Endothelial cell of umbilical vein (primary cell): ENCODE data around the gene STARD6. TPM values are rescaled to one million over a fixed set of nuclear protein-coding genes. Genes with fewer than 3 reads are reported as not detected.

Experiments used
- BruUV-seq: library from RNA; stranded (reverse); fragments of 400-500 nt; replicated peaks from 2 replicates; lab custom pipeline; 2021; lab: Mats Ljungman, UMichigan
- CTCF ChIA-PET: fragments of 300-600, 350-600 bp; sonication (Branson Sonifier 250); formaldehyde crosslinking; loops from one replicate; lab custom pipeline; 2021; ENCODE audit warnings: antibody characterized with exemption, inconsistent platforms; lab: Charles Lee
- POLR2A ChIA-PET: fragments of 300-600, 350-600 bp; sonication (Branson Sonifier 250); formaldehyde crosslinking; loops from one replicate; lab custom pipeline; 2021; ENCODE audit warnings: antibody characterized with exemption, inconsistent platforms; lab: Charles Lee
- DNase-seq: peaks from one replicate; pipeline ENCODE4 v3.0.0-alpha.2; 2011; ENCODE audit warnings: low read depth, low spot score
- FAIRE-seq: peaks from 2 replicates; lab custom pipeline; 2011; peaks lifted over from hg19 to GRCh38; lab: Jason Lieb, UNC
- H2AFZ ChIP-seq: 2 replicates; pipeline ENCODE4 v1.6.0; 2012; ENCODE audit warnings: low read depth, low read length, control low read depth, inconsistent platforms
- H3K27ac ChIP-seq: 2 replicates; pipeline ENCODE4 v1.5.1; 2011; ENCODE audit warnings: low read depth, mild to moderate bottlenecking, control low read depth, low read length, moderate library complexity; ENCODE audit not compliant: insufficient read depth
- H3K27me3 ChIP-seq, 2 experiments: 2 replicates each; pipeline versions ENCODE4 v1.6.0 to v1.6.1; 2011; ENCODE audit warnings: low read length in 2 of 2, mixed read lengths in 1 of 2; ENCODE audit not compliant: control insufficient read depth in 2 of 2, insufficient read depth in 2 of 2
- H3K36me3 ChIP-seq, 2 experiments: 2 replicates in 1 of 2; 3 replicates in 1 of 2; pipeline ENCODE4 v1.5.1; 2011; ENCODE audit warnings: low read length in 2 of 2, mild to moderate bottlenecking in 1 of 2, moderate library complexity in 1 of 2; ENCODE audit not compliant: control insufficient read depth in 2 of 2, insufficient read depth in 2 of 2; ENCODE audit errors: extremely low read depth in 1 of 2
- H3K4me1 ChIP-seq: 3 replicates; pipeline ENCODE4 v1.5.1; 2011; ENCODE audit warnings: mild to moderate bottlenecking, low read length; ENCODE audit not compliant: control insufficient read depth, insufficient read depth; ENCODE audit errors: extremely low read depth
- H3K4me2 ChIP-seq: 2 replicates; pipeline ENCODE4 v1.6.1; 2011; ENCODE audit warnings: low read length, control low read depth, mixed read lengths; ENCODE audit not compliant: insufficient read depth
- H3K4me3 ChIP-seq, 3 experiments: fragments of 200-600 bp in 1 of 3; sonication (generic), shearing (Covaris generic) in 1 of 3; replicated peaks in 1 of 3; 2 replicates each; pipeline ENCODE4 v1.5.1; 2011 to 2016; ENCODE audit warnings: control low read depth in 3 of 3, low read length in 3 of 3, mild to moderate bottlenecking in 2 of 3, inconsistent platforms in 1 of 3, low read depth in 1 of 3, moderate library complexity in 1 of 3; ENCODE audit not compliant: insufficient read depth in 1 of 3
- H3K79me2 ChIP-seq: 2 replicates; pipeline ENCODE4 v1.6.0; 2012; ENCODE audit warnings: low read length, inconsistent platforms; ENCODE audit not compliant: control insufficient read depth, insufficient read depth
- H3K9ac ChIP-seq: replicated peaks from 2 replicates; pipeline ENCODE3; 2011; ENCODE audit warnings: low read length, control low read depth; ENCODE audit not compliant: insufficient read depth; ENCODE audit errors: extremely low read depth
- H3K9me1 ChIP-seq: replicated peaks from 3 replicates; pipeline ENCODE4 v1.6.0; 2011; ENCODE audit warnings: mild to moderate bottlenecking, low read length; ENCODE audit not compliant: control insufficient read depth, insufficient read depth; ENCODE audit errors: extremely low read depth
- H3K9me3 ChIP-seq: replicated peaks from 2 replicates; pipeline ENCODE4 v1.5.1; 2012; ENCODE audit warnings: low read length, inconsistent platforms; ENCODE audit not compliant: control insufficient read depth, insufficient read depth
- H4K20me1 ChIP-seq: replicated peaks from 2 replicates; pipeline ENCODE3; 2011; ENCODE audit warnings: mild to moderate bottlenecking, low read length; ENCODE audit not compliant: control insufficient read depth, insufficient read depth; ENCODE audit errors: extremely low read depth
- CTCF ChIP-seq, 2 donors: IDR thresholded peaks; 1 replicate in 1 of 2; 2 replicates in 1 of 2; pipeline ENCODE4 v1.5.1; 2011; ENCODE audit warnings: low read length in 2 of 2, mild to moderate bottlenecking in 2 of 2, moderate library complexity in 2 of 2, control low read depth in 1 of 2, inconsistent platforms in 1 of 2, low read depth in 1 of 2; ENCODE audit not compliant: insufficient read depth in 1 of 2; ENCODE audit errors: extremely low read depth in 1 of 2
- EZH2 ChIP-seq: IDR thresholded peaks from 2 replicates; pipeline ENCODE4 v1.6.1; 2012; ENCODE audit warnings: borderline replicate concordance, low read depth, mild to moderate bottlenecking, moderate library complexity, low read length, inconsistent platforms; ENCODE audit not compliant: severe bottlenecking
- FOS ChIP-seq: IDR thresholded peaks from 2 replicates; pipeline ENCODE4 v1.6.1; 2011; ENCODE audit warnings: mild to moderate bottlenecking, low read length, moderate library complexity, borderline replicate concordance; ENCODE audit not compliant: insufficient read depth
- GATA2 ChIP-seq: IDR thresholded peaks from 2 replicates; pipeline ENCODE4 v1.7.0; 2011; ENCODE audit warnings: low read depth, mild to moderate bottlenecking, moderate library complexity, mixed read lengths, low read length; ENCODE audit not compliant: insufficient read length, insufficient read depth
- JUN ChIP-seq: IDR thresholded peaks from 2 replicates; pipeline ENCODE4 v1.6.1; 2011; ENCODE audit warnings: borderline replicate concordance, low read depth; ENCODE audit not compliant: insufficient read length, insufficient read depth
- MAX ChIP-seq: IDR thresholded peaks from 2 replicates; pipeline ENCODE4 v1.6.1; 2011; ENCODE audit not compliant: insufficient read depth, insufficient read length
- MYC ChIP-seq: IDR thresholded peaks from one replicate; pipeline ENCODE4 v1.6.1; 2011; ENCODE audit warnings: mild to moderate bottlenecking, low read depth, low read length
- POLR2A ChIP-seq: IDR thresholded peaks from 2 replicates; pipeline ENCODE4 v1.6.1; 2012; ENCODE audit warnings: low read depth, mild to moderate bottlenecking, control low read depth, low read length
- POLR2AphosphoS5 ChIP-seq: IDR thresholded peaks from 2 replicates; pipeline ENCODE4 v1.6.1; 2012; ENCODE audit warnings: low read depth, mild to moderate bottlenecking, control low read depth, low read length, moderate library complexity; ENCODE audit not compliant: insufficient read depth
- dilution Hi-C: fragments of 300-500 bp; cut with MboI; formaldehyde crosslinking; loops from one replicate; pipeline ENCODE4 v1.15.0; 2019; ENCODE audit warnings: low sequenced_read_pairs; ENCODE audit not compliant: extremely low pct_ligation_motif_present
- intact Hi-C: fragments of 100-400 bp; cut with micrococcal nuclease; formaldehyde crosslinking; loops from one replicate; pipeline ENCODE4 v1.10.0; 2022
- polyA plus RNA-seq, 4 experiments: library from polyadenylated mRNA; depleted of rRNA in 3 of 4; stranded (reverse) in 3 of 4; unstranded in 1 of 4; fragments of >200 nt; gene quantifications; 2 replicates each; pipeline versions ENCODE4 v1.2.1 to v1.2.3, GENCODE V29; 2011 to 2012; ENCODE audit warnings: missing spikeins in 1 of 4
- total RNA-seq: library from RNA; stranded (reverse); gene quantifications from 2 replicates; pipeline ENCODE4 v1.2.3, GENCODE V29; 2021

STARD6 gene
- total and polyA plus RNA-seq, 2 donors (not counting 3 experiments of a cell fraction or from before 2014, with no cell fraction given): not detected

GRCh38 chr18:54382076-54382475 lies 24.4 kb upstream of the STARD6 start:
- Histone ChIP-seq H3K27ac (no peak overlapping the region), H3K36me3 (peaks cover 0 to 7% of the 10 kb centered on the region in 2 experiments), H3K9me1 (no peaks in the 10 kb centered on the region), H3K4me1 (no peaks in the 10 kb centered on the region), H3K9ac (no peak overlapping the region), H3K4me2 (no peak overlapping the region), H2AFZ (no peak overlapping the region), H3K9me3 (no peaks in the 10 kb centered on the region), H4K20me1 (no peaks in the 10 kb centered on the region), H3K4me3 (no peak overlapping the region), H3K27me3 (no peaks in the 10 kb centered on the region), H3K79me2 (no peaks in the 10 kb centered on the region)
- DNase-seq: no peak
- TF ChIP-seq GATA2 (no peak), MAX (no peak), MYC (no peak), POLR2A (no peak), CTCF (IDR thresholded peaks at IDR 0.05; ENCODE audit: extremely low read depth in 1 of 2, insufficient read depth in 1 of 2, low read depth in 1 of 2, low read length in 2 of 2) (no peak), POLR2AphosphoS5 (no peak)
- no TSS peak for BruUV-seq
- ChIA-PET CTCF (interaction anchor here (2.5 kb wide), 1 partner anchor 10 kb away, joined by 11 read pairs; no protein-coding TSS in a partner anchor), POLR2A (no interaction called here)
- intact Hi-C loops: no loop called here
- no peak for FAIRE-seq
- dilution Hi-C loops: no loop called here

GRCh38 chr18:54381640-54382039 lies 24.0 kb upstream of the STARD6 start:
- no peak for TF ChIP-seq POLR2AphosphoS5
- TF ChIP-seq MAX: no peak
- TF ChIP-seq POLR2A: no peak
- TF ChIP-seq GATA2: no peak
- no peak for TF ChIP-seq CTCF (IDR thresholded peaks at IDR 0.05; ENCODE audit: extremely low read depth in 1 of 2, insufficient read depth in 1 of 2, low read depth in 1 of 2, low read length in 2 of 2)
- no peak for TF ChIP-seq EZH2
- TF ChIP-seq FOS: no peak
- TF ChIP-seq JUN: no peak
- TF ChIP-seq MYC: no peak
- no peaks in the 10 kb centered on the region for H3K27me3 ChIP-seq
- no peaks in the 10 kb centered on the region for H3K9me3 ChIP-seq
- no peak overlapping the region for H3K9ac ChIP-seq
- no peak overlapping the region for H3K27ac ChIP-seq
- no peaks in the 10 kb centered on the region for H3K4me1 ChIP-seq
- no peak for FAIRE-seq
- no peak for DNase-seq
- H3K4me2 ChIP-seq: no peak overlapping the region
- dilution Hi-C loops (no loop called here), intact Hi-C loops (no loop called here)
- H3K36me3 ChIP-seq: peaks cover 0 to 7% of the 10 kb centered on the region in 2 experiments
- H4K20me1 ChIP-seq: no peaks in the 10 kb centered on the region
- H3K9me1 ChIP-seq: no peaks in the 10 kb centered on the region
- H3K79me2 ChIP-seq: no peaks in the 10 kb centered on the region
- no peak overlapping the region for H3K4me3 ChIP-seq
- POLR2A ChIA-PET: no interaction called here
- CTCF ChIA-PET: interaction anchor here (1.0 kb wide), 1 partner anchor 11 kb away, joined by 3 read pairs; no protein-coding TSS in a partner anchor
- BruUV-seq: no TSS peak
- H2AFZ ChIP-seq: no peak overlapping the region
